ENCODE results near the gene IKZF1.

IKZF1 gene

GRCh38 chr7:50393547-50394252 is 89.2 kb downstream of the IKZF1 start:
- Histone ChIP-seq H3K36me3 (ENCODE audit: control insufficient read depth, low read length) (peaks cover 99% of the 10 kb centered on the region), H3K27me3 (ENCODE audit: control insufficient read depth, low read length) (no peaks in the 10 kb centered on the region), H3K4me2 (ENCODE audit: low read length) (peak overlapping the region; percentile 22), H3K79me2 (ENCODE audit: control insufficient read depth, low read length) (peaks cover 41% of the 10 kb centered on the region), H3K27ac (ENCODE audit: low read depth, low read length) (no peak overlapping the region), H3K9me3 (ENCODE audit: control insufficient read depth, insufficient read depth, low read length) (no peaks in the 10 kb centered on the region), H3F3A (ENCODE audit: control insufficient read depth, insufficient read depth) (peaks cover 17% of the 10 kb centered on the region), H3K4me1 (ENCODE audit: control insufficient read depth, low read length) (peaks cover 61% of the 10 kb centered on the region), H4K20me1 (ENCODE audit: control insufficient read depth, insufficient read depth, low read depth, low read length) (peaks cover 11% of the 10 kb centered on the region; the same call in 1 of the 2 replicates), H3K4me3 (ENCODE audit: low read length) (no peak overlapping the region), H3K9me2 (replicated peaks; ENCODE audit: control insufficient read depth, low read length) (no peaks in the 10 kb centered on the region)
- TF ChIP-seq EZH2phosphoT487 (IDR thresholded peaks at IDR 0.05; ENCODE audit: borderline replicate concordance, low read length) (no peak), CTCF (IDR thresholded peaks at IDR 0.05; ENCODE audit: low read depth, low read length, poor library complexity, severe bottlenecking) (no peak)

DNA sequence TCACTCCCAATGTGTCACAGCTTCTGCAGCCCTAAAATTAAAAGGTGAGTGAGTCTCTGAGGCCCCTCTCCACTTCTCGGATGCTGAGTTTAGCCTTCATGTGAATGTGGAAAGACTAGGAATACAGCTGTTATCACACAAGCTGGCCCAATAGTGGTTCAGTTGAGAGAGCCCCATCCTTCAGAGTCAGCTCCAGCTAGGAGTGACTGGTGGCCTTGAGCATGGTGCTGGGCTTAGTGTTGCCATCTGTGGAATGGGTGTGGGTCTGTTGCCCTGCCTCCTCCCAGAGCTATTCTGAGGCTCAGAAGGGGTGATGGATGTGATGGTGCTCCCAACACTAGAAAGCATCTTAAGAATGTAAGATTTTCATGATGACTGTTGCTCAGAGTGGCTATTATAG is 89.8 kb downstream of the IKZF1 start:
- Histone ChIP-seq H4K20me1 (ENCODE audit: control insufficient read depth, insufficient read depth, low read depth, low read length) (peaks cover 8% of the 10 kb centered on the region; the same call in 1 of the 2 replicates), H3K4me2 (ENCODE audit: low read length) (peak overlapping the region; percentile 22), H3K79me2 (ENCODE audit: control insufficient read depth, low read length) (peaks cover 37% of the 10 kb centered on the region), H3K27me3 (ENCODE audit: control insufficient read depth, low read length) (no peaks in the 10 kb centered on the region), H3K4me3 (ENCODE audit: low read length) (no peak overlapping the region), H3K27ac (ENCODE audit: low read depth, low read length) (no peak overlapping the region), H3K36me3 (ENCODE audit: control insufficient read depth, low read length) (peaks cover 97% of the 10 kb centered on the region), H3K9me3 (ENCODE audit: control insufficient read depth, insufficient read depth, low read length) (no peaks in the 10 kb centered on the region), H3K9me2 (replicated peaks; ENCODE audit: control insufficient read depth, low read length) (no peaks in the 10 kb centered on the region), H3F3A (ENCODE audit: control insufficient read depth, insufficient read depth) (peaks cover 17% of the 10 kb centered on the region), H3K4me1 (ENCODE audit: control insufficient read depth, low read length) (peaks cover 61% of the 10 kb centered on the region)
- TF ChIP-seq CTCF (IDR thresholded peaks at IDR 0.05; ENCODE audit: low read depth, low read length, poor library complexity, severe bottlenecking): no peak
- TF ChIP-seq EZH2phosphoT487 (IDR thresholded peaks at IDR 0.05; ENCODE audit: borderline replicate concordance, low read length): no peak

GRCh38 chr7:50396856-50397255 is 92.3 kb downstream of the IKZF1 start:
- Histone ChIP-seq H3K4me3 (ENCODE audit: low read length) (no peak overlapping the region), H3K27me3 (ENCODE audit: control insufficient read depth, low read length) (no peaks in the 10 kb centered on the region), H3K9me2 (replicated peaks; ENCODE audit: control insufficient read depth, low read length) (no peaks in the 10 kb centered on the region), H3K9me3 (ENCODE audit: control insufficient read depth, insufficient read depth, low read length) (no peaks in the 10 kb centered on the region), H3K4me2 (ENCODE audit: low read length) (peak overlapping the region; percentile 11; the same call in 1 of the 2 replicates), H3K27ac (ENCODE audit: low read depth, low read length) (peak overlapping the region; percentile 23), H3K4me1 (ENCODE audit: control insufficient read depth, low read length) (peaks cover 50% of the 10 kb centered on the region), H3F3A (ENCODE audit: control insufficient read depth, insufficient read depth) (peaks cover 24% of the 10 kb centered on the region), H3K36me3 (ENCODE audit: control insufficient read depth, low read length) (peaks cover 96% of the 10 kb centered on the region), H4K20me1 (ENCODE audit: control insufficient read depth, insufficient read depth, low read depth, low read length) (peaks cover 12% of the 10 kb centered on the region; the same call in 1 of the 2 replicates), H3K79me2 (ENCODE audit: control insufficient read depth, low read length) (peaks cover 32% of the 10 kb centered on the region)
- TF ChIP-seq EZH2phosphoT487 (IDR thresholded peaks at IDR 0.05; ENCODE audit: borderline replicate concordance, low read length) (no peak), CTCF (IDR thresholded peaks at IDR 0.05; ENCODE audit: low read depth, low read length, poor library complexity, severe bottlenecking) (no peak)
